ENCODE data around the gene CDC14A. TPM values are rescaled to one million over a fixed set of nuclear protein-coding genes. Genes with fewer than 3 reads are reported as not detected.

CDC14A gene
- total RNA-seq, result 0.79 and 1.0 TPM in 2 replicates

GRCh38 chr1:100352267-100353070, at the start of gene CDC14A:
Gene CDC14A, plus strand, starts transcription at chr1:100352506. Its CDS starts 449 bp downstream, at chr1:100352955.
- no peaks in the 10 kb centered on the region for H3K27me3 ChIP-seq (ENCODE audit: control insufficient read depth, insufficient read depth, low read length)
- FAIRE-seq (no peak), DNase-seq (ENCODE audit: low read depth) (peak; percentile 80)
- no peaks in the 10 kb centered on the region for H3K36me3 ChIP-seq (ENCODE audit: control insufficient read depth, insufficient read depth, low read length)
- TF ChIP-seq CTCF (IDR thresholded peaks at IDR 0.05; ENCODE audit: insufficient read depth, low read length, severe bottlenecking), result peak; percentile 2
- peak within 1 kb of the TSS; percentile 60 for H3K4me3 ChIP-seq (ENCODE audit: low read depth, low read length)

GRCh38 chr1:100302739-100303138, 49.6 kb upstream of the CDC14A start:
- no peak for FAIRE-seq
- TF ChIP-seq CTCF (IDR thresholded peaks at IDR 0.05; ENCODE audit: insufficient read depth, low read length, severe bottlenecking), result no peak
- Histone ChIP-seq H3K27me3 (ENCODE audit: control insufficient read depth, insufficient read depth, low read length) (no peaks in the 10 kb centered on the region), H3K36me3 (ENCODE audit: control insufficient read depth, insufficient read depth, low read length) (no peaks in the 10 kb centered on the region), H3K4me3 (ENCODE audit: low read depth, low read length) (no peak overlapping the region)
- no peak for DNase-seq (ENCODE audit: low read depth)

GRCh38 chr1:100304227-100304626, 48.1 kb upstream of the CDC14A start:
- no peak for FAIRE-seq
- H3K27me3 ChIP-seq (ENCODE audit: control insufficient read depth, insufficient read depth, low read length), result no peaks in the 10 kb centered on the region
- TF ChIP-seq CTCF (IDR thresholded peaks at IDR 0.05; ENCODE audit: insufficient read depth, low read length, severe bottlenecking), result no peak
- H3K4me3 ChIP-seq (ENCODE audit: low read depth, low read length), result no peak overlapping the region
- no peak for DNase-seq (ENCODE audit: low read depth)
- no peaks in the 10 kb centered on the region for H3K36me3 ChIP-seq (ENCODE audit: control insufficient read depth, insufficient read depth, low read length)

- no peaks in the 10 kb centered on the region for H3K36me3 ChIP-seq (ENCODE audit: control insufficient read depth, insufficient read depth, low read length)
- TF ChIP-seq CTCF (IDR thresholded peaks at IDR 0.05; ENCODE audit: insufficient read depth, low read length, severe bottlenecking), result no peak
- no peak for FAIRE-seq
- no peak for DNase-seq (ENCODE audit: low read depth)
- H3K27me3 ChIP-seq (ENCODE audit: control insufficient read depth, insufficient read depth, low read length), result no peaks in the 10 kb centered on the region
- H3K4me3 ChIP-seq (ENCODE audit: low read depth, low read length), result no peak overlapping the region
Observed at GRCh38 chr1:100304921-100305320, 47.4 kb upstream of the CDC14A start.

GRCh38 chr1:100305954-100306353, 46.4 kb upstream of the CDC14A start:
- no peak for TF ChIP-seq CTCF (IDR thresholded peaks at IDR 0.05; ENCODE audit: insufficient read depth, low read length, severe bottlenecking)
- no peak overlapping the region for H3K4me3 ChIP-seq (ENCODE audit: low read depth, low read length)
- FAIRE-seq (peak; percentile 47), DNase-seq (ENCODE audit: low read depth) (no peak)
- H3K36me3 ChIP-seq (ENCODE audit: control insufficient read depth, insufficient read depth, low read length), result no peaks in the 10 kb centered on the region
- no peaks in the 10 kb centered on the region for H3K27me3 ChIP-seq (ENCODE audit: control insufficient read depth, insufficient read depth, low read length)
